Measurements from ENCODE around the gene FAM3C.

GRCh38 chr7:121300685-121301420 lies 95.3 kb downstream of the FAM3C start:
- TF ChIP-seq CTCF (IDR thresholded peaks at IDR 0.05; ENCODE audit: low read depth, low read length, poor library complexity, severe bottlenecking) (no peak), EZH2phosphoT487 (IDR thresholded peaks at IDR 0.05; ENCODE audit: borderline replicate concordance, low read length) (no peak)

All from DOHH2 (cell line).